ENCODE measurements around the gene AIPL1.

GRCh38 chr17:6475411-6475810 lies 40.5 kb upstream of the AIPL1 start:
- TF ChIP-seq CTCF (IDR thresholded peaks at IDR 0.05) = no peak
- no peak for TF ChIP-seq POLR2A (IDR thresholded peaks at IDR 0.05)
- no peak for TF ChIP-seq EP300 (IDR thresholded peaks at IDR 0.05)
